ENCODE measurements around the gene MYPOP. TPM values are rescaled to one million over a fixed set of nuclear protein-coding genes. Genes with fewer than 3 reads are reported as not detected.

The MYPOP gene, protein sequence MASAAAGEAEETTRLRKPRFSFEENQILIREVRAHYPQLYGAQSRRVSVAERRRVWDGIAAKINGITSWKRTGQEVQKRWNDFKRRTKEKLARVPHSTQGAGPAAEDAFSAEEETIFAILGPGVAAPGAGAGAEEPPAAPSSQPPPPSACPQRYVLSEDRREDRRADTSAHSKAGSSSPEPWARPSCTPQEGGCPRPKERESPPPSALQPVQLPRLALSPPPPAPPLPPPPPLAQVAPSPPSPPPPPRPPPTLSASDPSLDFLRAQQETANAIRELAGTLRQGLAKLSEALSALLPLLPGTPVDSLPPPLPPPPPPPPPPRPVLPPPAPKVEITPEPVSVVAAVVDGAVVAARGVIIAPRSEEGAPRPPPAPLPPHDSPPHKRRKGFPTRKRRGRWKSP
- 1.6 TPM for total RNA-seq

- Histone ChIP-seq H3K27ac (peak within 1 kb of the TSS; percentile 39 to 57), H3K36me3 (peaks cover 16 to 18% of the 10 kb centered on the region in 2 donors), H3K4me1 (peaks cover 7 to 9% of the 10 kb centered on the region in 2 donors), H3K27me3 (no peaks in the 10 kb centered on the region), H3K9me3 (no peaks in the 10 kb centered on the region), H3K4me3 (peak within 1 kb of the TSS; percentile 72 to 86)
- TF ChIP-seq, protein P1, sequence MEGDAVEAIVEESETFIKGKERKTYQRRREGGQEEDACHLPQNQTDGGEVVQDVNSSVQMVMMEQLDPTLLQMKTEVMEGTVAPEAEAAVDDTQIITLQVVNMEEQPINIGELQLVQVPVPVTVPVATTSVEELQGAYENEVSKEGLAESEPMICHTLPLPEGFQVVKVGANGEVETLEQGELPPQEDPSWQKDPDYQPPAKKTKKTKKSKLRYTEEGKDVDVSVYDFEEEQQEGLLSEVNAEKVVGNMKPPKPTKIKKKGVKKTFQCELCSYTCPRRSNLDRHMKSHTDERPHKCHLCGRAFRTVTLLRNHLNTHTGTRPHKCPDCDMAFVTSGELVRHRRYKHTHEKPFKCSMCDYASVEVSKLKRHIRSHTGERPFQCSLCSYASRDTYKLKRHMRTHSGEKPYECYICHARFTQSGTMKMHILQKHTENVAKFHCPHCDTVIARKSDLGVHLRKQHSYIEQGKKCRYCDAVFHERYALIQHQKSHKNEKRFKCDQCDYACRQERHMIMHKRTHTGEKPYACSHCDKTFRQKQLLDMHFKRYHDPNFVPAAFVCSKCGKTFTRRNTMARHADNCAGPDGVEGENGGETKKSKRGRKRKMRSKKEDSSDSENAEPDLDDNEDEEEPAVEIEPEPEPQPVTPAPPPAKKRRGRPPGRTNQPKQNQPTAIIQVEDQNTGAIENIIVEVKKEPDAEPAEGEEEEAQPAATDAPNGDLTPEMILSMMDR (IDR thresholded peaks at IDR 0.05), result no peak
- no peak for DNase-seq (ENCODE audit: low spot score in 2 of 2)
- intact Hi-C loops (cut with DNase I), result loop anchor here (1.0 to 2.0 kb wide), 3 partner anchors 25 to 93 kb away; partner anchors contain the start of genes CCDC61 and SYMPK
Observed at GRCh38 chr19:45901912-45902650, at the start of gene MYPOP. TSS of gene MYPOP (minus strand) at chr19:45902613. CDS start at chr19:45901773, 840 bp downstream.

DNA sequence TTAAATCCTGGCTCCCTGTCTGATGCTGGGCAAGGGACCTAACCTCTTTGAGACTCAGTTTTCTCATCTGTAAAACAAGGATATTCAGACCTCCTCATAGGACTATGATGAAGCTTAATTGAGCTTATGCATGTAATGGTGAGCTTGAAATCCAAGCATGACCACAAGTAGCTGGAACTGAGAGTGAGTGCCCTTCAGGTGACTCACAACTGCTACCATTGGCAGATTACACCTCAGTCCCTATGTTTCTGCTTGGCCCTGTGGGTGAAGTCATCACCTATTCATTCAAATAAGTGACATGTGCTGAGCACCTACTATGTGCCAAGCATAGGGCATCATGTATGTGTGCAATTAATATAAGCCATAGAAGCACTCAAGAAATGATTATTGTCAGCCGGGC lies 45.5 kb upstream of the MYPOP start:
- intact Hi-C loops (cut with DNase I), result no loop called here
- Histone ChIP-seq H3K4me3 (no peak overlapping the region), H3K27ac (no peak overlapping the region), H3K4me1 (peaks cover 0 to 2% of the 10 kb centered on the region in 2 donors), H3K9me3 (no peaks in the 10 kb centered on the region), H3K27me3 (peaks cover 4% of the 10 kb centered on the region), H3K36me3 (no peaks in the 10 kb centered on the region)
- TF ChIP-seq, protein P1 (IDR thresholded peaks at IDR 0.05), result no peak
- no peak for DNase-seq (ENCODE audit: low spot score in 2 of 2)

- Histone ChIP-seq H3K4me1 (no peaks in the 10 kb centered on the region), H3K4me3 (no peak overlapping the region), H3K9me3 (no peaks in the 10 kb centered on the region), H3K27me3 (no peaks in the 10 kb centered on the region), H3K27ac (no peak overlapping the region), H3K36me3 (no peaks in the 10 kb centered on the region)
- intact Hi-C loops (cut with DNase I), result no loop called here
- TF ChIP-seq, protein P1 (IDR thresholded peaks at IDR 0.05), result no peak
- DNase-seq (ENCODE audit: low spot score in 2 of 2), result no peak
Observed at GRCh38 chr19:45940515-45940805, 38.0 kb upstream of the MYPOP start.

GRCh38 chr19:45939792-45940514 lies 37.5 kb upstream of the MYPOP start:
- H3K27ac ChIP-seq, result no peak overlapping the region
- no peaks in the 10 kb centered on the region for H3K4me1 ChIP-seq
- H3K27me3 ChIP-seq, result no peaks in the 10 kb centered on the region
- no peak for DNase-seq (ENCODE audit: low spot score in 2 of 2)
- H3K9me3 ChIP-seq, result no peaks in the 10 kb centered on the region
- TF ChIP-seq, protein P1 (IDR thresholded peaks at IDR 0.05), result no peak
- no peaks in the 10 kb centered on the region for H3K36me3 ChIP-seq
- intact Hi-C loops (cut with DNase I), result no loop called here
- H3K4me3 ChIP-seq, result no peak overlapping the region

DNA sequence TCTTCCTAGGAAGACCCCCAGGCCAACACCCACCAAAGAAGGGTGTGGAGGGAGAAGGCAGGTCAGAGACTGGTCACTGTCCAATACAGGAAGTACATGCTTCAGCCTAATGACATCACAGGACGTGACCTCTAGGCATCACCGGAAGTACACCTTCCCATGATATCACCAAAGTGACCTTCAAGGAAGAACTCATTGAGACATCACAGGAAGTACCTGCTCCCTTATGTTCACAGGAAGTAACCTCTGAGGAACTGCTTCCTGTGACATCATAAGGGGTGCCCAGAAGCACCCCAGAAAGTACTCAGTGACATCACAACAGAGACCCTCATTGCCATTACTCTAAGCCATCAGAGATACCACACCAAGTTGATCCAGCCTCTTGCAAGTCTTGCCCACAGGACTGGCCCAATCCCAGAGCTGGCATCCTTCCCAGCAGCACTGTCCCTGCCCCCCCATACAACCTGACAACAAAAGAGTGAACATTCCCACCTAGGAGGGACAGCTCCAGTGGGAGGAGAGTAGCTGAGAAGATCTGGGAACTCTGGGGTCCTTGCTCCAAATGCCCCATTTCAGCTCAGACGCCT lies 36.4 kb upstream of the MYPOP start:
- Histone ChIP-seq H3K4me1 (no peaks in the 10 kb centered on the region), H3K4me3 (no peak overlapping the region), H3K9me3 (no peaks in the 10 kb centered on the region), H3K36me3 (no peaks in the 10 kb centered on the region), H3K27ac (no peak overlapping the region), H3K27me3 (no peaks in the 10 kb centered on the region)
- no peak for DNase-seq (ENCODE audit: low spot score in 2 of 2)
- TF ChIP-seq, protein P1 (IDR thresholded peaks at IDR 0.05), result no peak
- intact Hi-C loops (cut with DNase I), result no loop called here
